ENCODE data around the gene ASB8. TPM values are rescaled to one million over a fixed set of nuclear protein-coding genes. Genes with fewer than 3 reads are reported as not detected.

ASB8 gene
- total RNA-seq, 1 donor from 2014 or later: 36.1 TPM

DNA sequence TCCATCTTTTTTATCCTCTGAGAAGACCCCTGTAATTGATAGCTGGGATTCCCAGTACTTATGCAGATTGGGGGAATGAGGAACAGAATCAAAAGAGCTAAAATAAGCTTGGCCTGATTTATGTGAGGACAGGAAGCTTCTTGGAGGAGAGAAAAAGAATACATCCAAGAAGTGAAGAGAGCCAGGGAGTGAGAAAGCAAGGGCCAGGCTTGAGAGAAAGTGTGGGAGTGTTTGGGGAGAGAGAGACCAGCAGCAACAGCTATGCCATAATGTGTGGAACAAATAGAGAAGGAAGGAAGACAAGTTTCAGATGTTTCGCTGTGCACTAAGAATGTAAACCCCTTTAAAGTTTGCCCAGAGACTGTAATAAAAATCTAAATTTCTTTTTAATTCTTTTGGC, 22.2 kb upstream of the ASB8 start:
- Mint-ChIP-seq H3K4me3 (no peak overlapping the region), H3K27me3 (ENCODE audit: insufficient read depth) (peaks cover 31% of the 10 kb centered on the region), H3K36me3 (ENCODE audit: low read depth) (peaks cover 2% of the 10 kb centered on the region), H3K4me1 (ENCODE audit: low read depth) (peaks cover 40% of the 10 kb centered on the region), H3K27ac (no peak overlapping the region), H3K9me3 (no peaks in the 10 kb centered on the region)
- DNase-seq (ENCODE audit: low spot score): no peak
- intact Hi-C loops (cut with micrococcal nuclease): no loop called here

DNA sequence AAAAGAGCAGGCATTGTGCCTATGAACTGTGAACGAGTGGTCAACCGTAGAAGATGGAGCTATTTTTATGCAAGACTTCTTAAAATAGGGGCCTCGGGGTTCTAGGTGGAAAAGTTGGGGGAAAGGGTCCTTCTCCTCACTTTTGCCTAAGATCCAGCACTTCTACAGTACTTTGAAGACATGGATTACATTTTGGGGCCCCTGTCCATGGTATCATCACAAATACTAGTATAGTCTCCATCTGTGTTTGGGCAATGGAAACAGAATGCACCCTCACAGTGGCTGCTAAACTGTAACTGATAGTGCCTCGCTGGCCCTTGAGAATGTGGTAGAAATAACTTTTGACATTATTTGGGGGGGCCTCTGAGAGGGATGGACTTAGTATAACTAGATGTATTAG, 20.7 kb upstream of the ASB8 start:
- Mint-ChIP-seq H3K9me3 (no peaks in the 10 kb centered on the region), H3K27me3 (ENCODE audit: insufficient read depth) (peaks cover 27% of the 10 kb centered on the region), H3K27ac (no peak overlapping the region), H3K36me3 (ENCODE audit: low read depth) (peaks cover 2% of the 10 kb centered on the region), H3K4me3 (no peak overlapping the region), H3K4me1 (ENCODE audit: low read depth) (peaks cover 39% of the 10 kb centered on the region)
- no peak for DNase-seq (ENCODE audit: low spot score)
- intact Hi-C loops (cut with micrococcal nuclease): no loop called here

DNA sequence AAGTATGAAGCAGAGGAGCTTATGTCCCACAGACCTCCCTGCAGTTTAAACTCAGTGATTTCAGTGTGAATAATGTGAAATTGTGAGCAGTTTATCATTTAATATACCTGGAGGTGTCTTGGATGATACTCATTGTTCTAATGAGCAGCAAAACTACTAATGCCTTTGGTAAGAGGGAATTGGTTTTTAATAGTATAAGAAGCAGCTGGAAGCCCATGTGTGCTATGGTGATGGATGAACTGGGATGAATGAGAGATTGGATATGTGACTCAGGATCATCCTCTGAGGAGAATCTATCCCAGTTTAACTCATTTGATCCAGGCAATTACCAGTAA, 19.1 kb upstream of the ASB8 start:
- Mint-ChIP-seq H3K36me3 (ENCODE audit: low read depth) (peaks cover 2% of the 10 kb centered on the region), H3K27ac (no peak overlapping the region), H3K27me3 (ENCODE audit: insufficient read depth) (peaks cover 20% of the 10 kb centered on the region), H3K4me1 (ENCODE audit: low read depth) (peaks cover 23% of the 10 kb centered on the region), H3K9me3 (no peaks in the 10 kb centered on the region), H3K4me3 (peak overlapping the region; percentile 2)
- DNase-seq (ENCODE audit: low spot score): no peak
- intact Hi-C loops (cut with micrococcal nuclease): no loop called here

DNA sequence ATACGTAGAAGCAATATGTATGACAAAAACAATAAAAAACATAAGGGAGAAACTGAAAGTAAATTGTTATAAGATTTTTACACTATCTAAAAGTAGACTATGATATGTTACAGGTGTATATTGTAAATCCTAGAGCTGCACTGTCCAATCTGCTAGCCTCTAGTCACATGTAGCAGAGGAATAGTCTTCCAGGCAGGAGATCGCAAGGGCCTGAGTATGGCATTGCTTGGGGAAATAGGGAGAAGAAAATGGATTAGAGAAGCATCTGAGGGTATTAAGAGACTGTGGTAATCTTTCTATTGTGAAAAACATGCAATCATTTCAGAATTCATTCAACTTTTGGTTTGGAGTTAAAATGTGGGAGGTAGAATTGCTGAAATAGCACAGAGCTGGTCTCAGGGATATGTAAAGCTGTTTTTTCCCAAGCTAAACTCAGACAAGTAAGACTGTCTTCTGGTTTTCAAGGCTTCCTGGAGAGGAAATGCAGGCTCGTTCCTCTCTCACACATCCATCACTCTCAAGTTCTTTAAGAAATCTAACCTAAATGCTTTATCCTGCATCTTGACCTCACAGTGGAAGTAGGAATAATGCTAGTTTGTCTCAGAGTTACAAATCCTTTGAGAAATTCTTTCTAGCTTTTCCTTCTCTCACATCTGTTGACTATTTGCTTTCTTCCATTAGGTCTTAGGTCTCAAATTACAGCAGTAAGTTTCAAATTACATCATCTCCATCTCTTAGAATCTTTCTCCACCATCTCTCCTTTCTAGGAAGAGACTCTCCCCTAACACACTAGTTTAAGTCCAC, 18.5 kb upstream of the ASB8 start:
- peaks cover 17% of the 10 kb centered on the region for H3K4me1 Mint-ChIP-seq (ENCODE audit: low read depth)
- H3K27ac Mint-ChIP-seq: no peak overlapping the region
- peaks cover 2% of the 10 kb centered on the region for H3K36me3 Mint-ChIP-seq (ENCODE audit: low read depth)
- peak overlapping the region; percentile 21 for H3K4me3 Mint-ChIP-seq
- intact Hi-C loops (cut with micrococcal nuclease): no loop called here
- H3K27me3 Mint-ChIP-seq (ENCODE audit: insufficient read depth): peaks cover 16% of the 10 kb centered on the region
- H3K9me3 Mint-ChIP-seq: no peaks in the 10 kb centered on the region
- no peak for DNase-seq (ENCODE audit: low spot score)

DNA sequence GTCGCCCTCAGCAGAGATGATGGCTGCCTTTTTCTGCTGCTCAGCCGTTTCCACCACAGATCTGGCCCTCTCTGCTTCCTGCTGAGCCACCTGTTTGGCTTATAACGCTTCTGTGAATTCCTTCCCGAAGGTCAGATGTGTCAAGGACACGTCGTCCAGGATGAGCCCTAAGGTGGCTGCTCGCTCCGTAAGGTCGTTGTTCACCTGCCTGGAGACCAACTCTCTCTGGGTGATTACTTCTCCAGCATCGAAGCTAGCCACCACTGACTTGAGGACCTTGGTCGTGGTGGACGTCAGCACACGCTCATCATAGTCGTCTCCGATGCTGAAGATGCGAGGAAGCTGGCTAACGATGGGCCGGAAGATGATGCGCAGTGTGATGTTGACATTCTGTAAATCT, 11.7 kb upstream of the ASB8 start:
- Mint-ChIP-seq H3K27me3 (ENCODE audit: insufficient read depth) (peaks cover 20% of the 10 kb centered on the region), H3K36me3 (ENCODE audit: low read depth) (no peaks in the 10 kb centered on the region), H3K9me3 (no peaks in the 10 kb centered on the region), H3K27ac (no peak overlapping the region), H3K4me3 (no peak overlapping the region), H3K4me1 (ENCODE audit: low read depth) (peaks cover 6% of the 10 kb centered on the region)
- no peak for DNase-seq (ENCODE audit: low spot score)
- intact Hi-C loops (cut with micrococcal nuclease): loop anchor here (5.0 kb wide), 2 partner anchors 167 to 332 kb away; partner anchors contain the start of gene COL2A1

DNA sequence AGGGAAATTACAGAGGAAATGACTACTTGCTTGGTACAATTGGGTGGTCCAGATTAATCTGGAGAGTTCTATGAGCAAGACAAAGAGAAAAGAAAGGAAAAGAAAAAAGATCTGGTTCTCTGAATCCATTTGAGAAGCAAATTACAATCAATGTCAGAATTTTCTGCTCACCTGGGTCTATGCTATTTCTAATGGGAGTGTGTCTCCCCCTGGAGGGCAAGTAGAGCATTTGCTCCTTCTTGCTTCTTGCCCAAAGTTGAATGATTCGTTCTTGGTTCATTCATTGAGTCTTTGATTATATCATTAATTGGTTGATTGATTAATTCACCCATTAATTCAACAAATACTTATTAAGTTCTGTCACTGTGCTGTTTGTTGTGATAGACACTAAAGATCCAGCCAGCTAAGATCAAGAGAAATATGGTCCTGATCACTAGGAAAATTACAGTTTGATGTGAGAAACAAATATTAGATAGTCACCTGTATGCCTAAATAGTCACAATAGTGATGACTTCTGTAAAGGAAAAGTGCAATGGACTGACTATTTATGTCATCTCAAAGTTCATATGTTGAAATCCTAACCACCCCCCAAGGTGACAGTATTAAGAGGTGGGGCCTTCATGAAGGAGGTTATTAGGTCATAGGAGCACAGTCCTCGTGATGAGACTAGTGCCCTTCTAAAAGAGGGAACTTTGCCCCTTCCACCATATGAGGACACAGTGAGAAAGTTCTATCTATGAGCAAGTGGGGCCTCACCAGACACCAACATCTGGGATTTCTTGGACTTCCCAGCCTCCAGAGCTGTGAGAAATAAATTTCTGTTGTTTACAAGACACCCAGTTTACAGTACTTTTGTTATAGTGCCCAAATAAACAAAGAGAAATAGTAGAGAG, 8.0 kb upstream of the ASB8 start:
- peaks cover 6% of the 10 kb centered on the region for H3K4me1 Mint-ChIP-seq (ENCODE audit: low read depth)
- H3K9me3 Mint-ChIP-seq: no peaks in the 10 kb centered on the region
- intact Hi-C loops (cut with micrococcal nuclease): loop anchor here (1.0 to 5.0 kb wide), 10 partner anchors 8 to 450 kb away; partner anchors contain the start of genes ASB8, COL2A1, SENP1 and TMEM106C
- H3K27me3 Mint-ChIP-seq (ENCODE audit: insufficient read depth): peaks cover 23% of the 10 kb centered on the region
- H3K4me3 Mint-ChIP-seq: no peak overlapping the region
- no peak overlapping the region for H3K27ac Mint-ChIP-seq
- H3K36me3 Mint-ChIP-seq (ENCODE audit: low read depth): no peaks in the 10 kb centered on the region
- peak; percentile 34 for DNase-seq (ENCODE audit: low spot score)

DNA sequence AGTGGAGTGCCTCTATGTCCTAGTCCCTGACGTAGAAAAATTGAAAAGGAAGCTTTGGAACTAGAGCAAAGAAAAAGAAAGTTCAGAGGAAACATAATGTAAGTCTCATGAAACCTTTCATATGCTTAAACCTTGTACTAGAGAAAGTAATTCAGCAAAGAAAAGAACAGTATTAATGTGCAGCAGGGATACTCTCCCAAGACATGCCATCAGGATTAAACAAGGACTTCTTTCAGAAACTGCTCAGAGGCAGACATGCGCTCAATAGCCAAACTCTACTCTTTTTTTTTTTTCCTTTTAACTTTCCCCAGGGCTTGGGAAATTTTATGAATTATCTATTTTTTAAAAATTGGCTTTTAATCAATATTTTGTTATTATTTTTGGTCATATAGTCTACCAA, 7.1 kb upstream of the ASB8 start:
- Mint-ChIP-seq H3K27ac (no peak overlapping the region), H3K4me1 (ENCODE audit: low read depth) (peaks cover 6% of the 10 kb centered on the region), H3K36me3 (ENCODE audit: low read depth) (no peaks in the 10 kb centered on the region), H3K4me3 (no peak overlapping the region), H3K27me3 (ENCODE audit: insufficient read depth) (peaks cover 23% of the 10 kb centered on the region), H3K9me3 (no peaks in the 10 kb centered on the region)
- no peak for DNase-seq (ENCODE audit: low spot score)
- intact Hi-C loops (cut with micrococcal nuclease): loop anchor here (2.0 kb wide), 5 partner anchors 24 to 304 kb away; partner anchors contain the start of genes SENP1 and VDR

DNA sequence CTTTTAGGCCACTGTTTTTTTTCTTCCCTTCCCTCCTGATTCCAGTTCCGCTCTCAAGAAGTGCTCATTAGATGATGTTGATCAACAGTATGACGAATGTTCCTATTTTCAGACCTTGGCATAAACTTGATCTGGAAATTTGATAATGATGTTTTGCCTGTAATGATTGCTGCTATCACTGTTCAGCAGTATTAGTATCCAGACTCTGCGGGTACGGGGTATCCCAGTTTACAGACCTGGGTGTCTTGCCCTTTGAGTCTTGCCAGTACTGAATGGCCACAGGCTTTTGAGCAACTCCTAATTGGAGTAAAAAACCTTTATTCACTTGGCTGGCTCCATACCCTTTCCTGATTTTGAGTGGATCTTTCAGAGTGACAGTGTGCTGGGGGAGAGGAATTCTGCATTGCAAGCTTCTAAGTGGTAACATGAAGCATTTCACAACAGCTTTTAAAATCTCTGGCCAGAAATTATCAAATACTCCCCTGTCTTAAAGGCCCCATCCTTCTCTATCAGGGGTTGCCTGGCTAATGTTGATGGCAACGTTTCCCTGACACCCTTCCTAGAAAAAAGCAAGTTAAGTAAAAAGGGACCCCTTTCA, 5.9 kb upstream of the ASB8 start:
- Mint-ChIP-seq H3K27me3 (ENCODE audit: insufficient read depth) (peaks cover 18% of the 10 kb centered on the region), H3K4me1 (ENCODE audit: low read depth) (peaks cover 7% of the 10 kb centered on the region), H3K36me3 (ENCODE audit: low read depth) (peaks cover under 1% of the 10 kb centered on the region), H3K4me3 (no peak overlapping the region), H3K27ac (no peak overlapping the region), H3K9me3 (no peaks in the 10 kb centered on the region)
- intact Hi-C loops (cut with micrococcal nuclease): no loop called here
- DNase-seq (ENCODE audit: low spot score): no peak

DNA sequence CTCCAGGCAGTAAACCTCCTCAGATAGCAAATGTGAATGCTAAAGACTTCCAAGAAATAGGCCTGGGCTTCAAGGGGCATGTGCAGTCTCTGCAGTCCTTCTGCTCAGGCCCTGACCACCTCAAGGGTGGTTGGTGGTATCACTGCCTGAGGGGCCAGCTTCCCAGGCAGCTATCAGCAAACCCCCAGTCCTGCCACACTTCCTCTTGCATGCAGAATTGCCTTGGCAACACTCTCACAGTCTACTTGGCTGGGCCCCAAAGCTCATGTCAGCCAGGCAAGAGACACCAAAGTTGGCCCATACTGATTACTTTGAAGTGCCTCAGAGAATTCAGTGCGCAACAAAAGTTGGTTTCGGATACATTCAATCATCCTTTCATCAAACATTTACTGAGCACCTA, 3.5 kb upstream of the ASB8 start:
- no peak overlapping the region for H3K27ac Mint-ChIP-seq
- DNase-seq (ENCODE audit: low spot score): no peak
- peaks cover 10% of the 10 kb centered on the region for H3K27me3 Mint-ChIP-seq (ENCODE audit: insufficient read depth)
- H3K9me3 Mint-ChIP-seq: no peaks in the 10 kb centered on the region
- peaks cover 2% of the 10 kb centered on the region for H3K36me3 Mint-ChIP-seq (ENCODE audit: low read depth)
- H3K4me3 Mint-ChIP-seq: no peak overlapping the region
- intact Hi-C loops (cut with micrococcal nuclease): no loop called here
- peaks cover 27% of the 10 kb centered on the region for H3K4me1 Mint-ChIP-seq (ENCODE audit: low read depth)

DNA sequence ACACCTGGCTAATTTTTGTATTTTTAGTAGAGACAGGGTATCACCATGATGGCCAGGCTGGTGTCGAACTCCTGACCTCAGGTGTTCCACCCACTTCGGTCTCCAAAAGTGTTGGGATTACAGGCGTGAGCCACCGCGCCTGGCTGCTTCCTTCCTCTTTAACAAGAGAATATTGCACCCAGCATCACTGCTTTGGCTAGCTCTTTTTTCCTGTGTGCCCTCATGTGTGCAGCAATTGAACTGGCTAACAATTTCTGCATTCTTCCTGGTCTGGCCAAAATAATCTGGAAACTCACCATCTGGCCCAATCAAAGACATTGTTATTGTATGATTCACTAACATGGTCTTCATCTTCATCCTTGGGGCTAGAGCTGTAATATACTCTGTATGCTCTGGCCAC, 2.7 kb upstream of the ASB8 start:
- intact Hi-C loops (cut with micrococcal nuclease): no loop called here
- Mint-ChIP-seq H3K27ac (no peak overlapping the region), H3K4me3 (no peak overlapping the region), H3K36me3 (ENCODE audit: low read depth) (peaks cover 2% of the 10 kb centered on the region), H3K9me3 (no peaks in the 10 kb centered on the region), H3K4me1 (ENCODE audit: low read depth) (peaks cover 23% of the 10 kb centered on the region), H3K27me3 (ENCODE audit: insufficient read depth) (peaks cover 8% of the 10 kb centered on the region)
- DNase-seq (ENCODE audit: low spot score): no peak

DNA sequence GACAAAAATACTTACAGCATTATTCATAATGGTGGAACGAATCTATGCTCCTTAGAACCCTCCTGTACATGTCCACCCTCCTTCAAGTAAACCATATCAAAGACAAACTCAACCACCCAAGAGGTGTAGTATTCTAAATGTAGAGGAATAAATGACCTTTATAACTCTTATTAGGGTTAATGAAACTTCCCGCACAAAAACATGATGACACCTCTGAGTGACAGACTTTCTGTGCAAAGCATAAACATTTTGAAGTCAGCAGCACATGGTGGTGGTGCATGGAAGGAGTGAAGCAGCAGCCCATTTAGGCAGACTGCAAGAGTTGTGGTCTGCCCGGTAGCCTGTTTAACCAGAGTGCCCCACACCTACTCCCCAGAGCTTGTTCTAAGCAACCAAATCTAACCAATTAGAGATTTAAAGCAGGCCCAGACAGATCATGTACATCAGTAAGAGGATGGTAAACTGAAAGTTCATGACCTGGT, 615 bp upstream of the ASB8 start:
- H3K27me3 Mint-ChIP-seq (ENCODE audit: insufficient read depth): no peaks in the 10 kb centered on the region
- peaks cover 8% of the 10 kb centered on the region for H3K36me3 Mint-ChIP-seq (ENCODE audit: low read depth)
- H3K27ac Mint-ChIP-seq: peak overlapping the region; percentile 86
- intact Hi-C loops (cut with micrococcal nuclease): loop anchor here (1.0 to 2.0 kb wide), 10 partner anchors 7 to 558 kb away; partner anchors contain the start of genes CCDC184, CCNT1, PFKM and RPAP3
- H3K4me1 Mint-ChIP-seq (ENCODE audit: low read depth): peaks cover 21% of the 10 kb centered on the region
- DNase-seq (ENCODE audit: low spot score): no peak
- no peaks in the 10 kb centered on the region for H3K9me3 Mint-ChIP-seq
- H3K4me3 Mint-ChIP-seq: peak overlapping the region; percentile 94

DNA sequence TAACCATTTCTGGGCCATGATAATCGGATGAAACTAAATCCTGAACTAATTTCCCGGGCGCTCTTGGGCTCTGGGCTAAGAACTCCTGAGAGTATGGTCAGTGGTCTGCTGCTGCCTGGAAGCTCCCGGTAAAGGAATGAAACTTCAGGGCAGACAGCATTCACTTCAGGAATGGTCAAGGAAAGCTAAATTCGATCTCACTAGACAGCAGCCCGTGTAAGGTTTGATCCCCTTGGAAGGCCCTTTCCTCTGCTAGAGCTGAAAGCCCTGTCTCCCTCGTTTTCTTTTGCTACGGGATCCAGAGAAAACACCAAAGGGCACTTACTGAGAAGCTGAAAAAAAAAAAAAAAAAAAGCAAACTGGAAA, 680 bp downstream of the ASB8 start:
- intact Hi-C loops (cut with micrococcal nuclease): loop anchor here (1.0 to 2.0 kb wide), 10 partner anchors 9 to 560 kb away; partner anchors contain the start of genes CCDC184, CCNT1, PFKM and RPAP3
- Mint-ChIP-seq H3K27ac (peak overlapping the region; percentile 84), H3K4me3 (peak overlapping the region; percentile 94), H3K27me3 (ENCODE audit: insufficient read depth) (no peaks in the 10 kb centered on the region), H3K9me3 (no peaks in the 10 kb centered on the region), H3K36me3 (ENCODE audit: low read depth) (peaks cover 15% of the 10 kb centered on the region), H3K4me1 (ENCODE audit: low read depth) (peaks cover 21% of the 10 kb centered on the region)
- DNase-seq (ENCODE audit: low spot score): no peak
